ENCODE measurements around the gene PLRG1.

DNA sequence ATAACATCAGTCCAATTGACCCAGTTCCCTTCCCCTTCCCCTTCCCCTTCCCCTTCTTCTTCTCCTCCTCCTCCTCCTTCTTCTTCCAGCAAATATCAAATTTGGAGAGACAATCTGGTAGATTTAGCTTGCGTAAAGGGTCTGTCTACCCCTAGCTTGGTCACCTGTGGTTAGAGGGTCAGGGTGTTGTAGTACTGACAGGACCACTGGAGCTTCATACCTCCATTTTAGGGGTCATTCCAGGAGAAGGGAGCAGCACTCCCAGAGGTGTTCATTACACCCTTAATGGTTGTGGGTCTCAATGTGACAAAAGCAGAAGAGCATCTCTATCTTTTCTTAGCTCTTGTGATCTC is 8.9 kb upstream of the PLRG1 start:
- TF ChIP-seq CTCF (IDR thresholded peaks at IDR 0.05; ENCODE audit: low read depth, low read length, missing input control), result no peak
- no peak for TF ChIP-seq NR2F2 (IDR thresholded peaks at IDR 0.05)
- TF ChIP-seq FOXA1 (IDR thresholded peaks at IDR 0.05), result no peak

Measured in liver (tissue), 3 donors.